A204.1 (cell line): ENCODE data around the gene NUP88.
"Not testable (repeated sequence)": the region's sequence is repeated elsewhere in the genome, so short reads cannot be mapped to it uniquely, and the experiment has no call there.

Source experiments
- FAIRE-seq: peaks from 2 replicates; lab custom pipeline; 2012; peaks lifted over from hg19 to GRCh38; lab: Jason Lieb, UNC

The NUP88 gene

DNA sequence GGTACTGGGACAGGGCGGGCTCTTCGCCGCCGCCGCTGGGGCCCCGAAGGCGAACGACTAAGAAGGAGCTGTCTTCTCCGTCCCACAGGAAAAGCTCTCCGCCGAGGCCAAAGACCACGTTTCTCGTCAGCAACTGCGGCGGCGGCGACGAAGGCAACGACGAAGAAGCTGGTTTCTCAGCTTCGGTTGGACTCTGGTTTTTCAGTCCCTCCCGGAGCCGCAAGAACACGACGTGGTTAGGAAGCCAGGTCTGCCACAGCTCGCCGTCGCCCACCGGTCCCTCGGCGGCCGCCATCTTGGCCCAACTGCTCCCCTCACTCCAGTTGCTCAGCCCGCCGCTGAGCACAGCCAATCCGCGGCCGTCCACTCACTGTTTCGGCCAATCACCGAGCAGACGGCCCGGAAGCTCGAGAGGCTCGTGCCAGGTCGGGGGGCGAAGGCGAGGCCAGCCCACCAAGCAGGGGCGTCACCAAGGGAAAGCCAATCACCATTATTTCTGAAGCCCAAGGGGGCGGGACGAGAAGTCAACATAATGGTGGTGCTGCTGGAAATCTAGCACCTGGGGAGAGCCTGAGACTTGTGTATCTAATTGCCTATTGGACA, at the start of gene NUP88:
Gene NUP88, minus strand, starts transcription at position 307 of the 603 bp plus-strand sequence. Its CDS starts 12 bp downstream, at position 295.
- FAIRE-seq, result peak; percentile 94

DNA sequence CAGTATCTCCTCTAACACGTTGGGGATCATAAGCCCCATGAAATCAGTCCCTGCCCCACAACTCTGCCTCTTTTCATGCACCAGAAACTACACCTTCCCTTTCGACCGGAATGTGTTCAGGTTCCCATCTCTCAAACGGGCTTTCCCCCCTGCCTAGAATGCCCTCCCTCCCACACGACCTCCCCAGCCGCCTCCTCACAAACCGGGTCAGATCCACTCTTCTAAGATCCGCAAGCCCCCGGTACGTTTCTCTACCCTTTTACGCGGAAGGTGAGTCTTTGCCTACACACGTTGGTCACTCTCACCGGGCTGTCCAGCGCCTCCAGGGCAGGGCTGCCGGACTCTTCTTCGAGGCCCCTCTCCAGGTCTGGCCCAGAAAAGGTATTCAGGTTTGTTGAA, 48.6 kb upstream of the NUP88 start:
- no peak for FAIRE-seq

- FAIRE-seq, result no peak
Observed at GRCh38 chr17:5467416-5467815, 48.0 kb upstream of the NUP88 start.

- FAIRE-seq, result no peak
Observed at GRCh38 chr17:5466295-5466694, 46.8 kb upstream of the NUP88 start.

- no peak for FAIRE-seq
Observed at GRCh38 chr17:5464717-5465507, 45.5 kb upstream of the NUP88 start.

GRCh38 chr17:5446786-5447185, 27.3 kb upstream of the NUP88 start:
- FAIRE-seq, result no peak

GRCh38 chr17:5444209-5444608, 24.7 kb upstream of the NUP88 start:
- FAIRE-seq, result no peak

DNA sequence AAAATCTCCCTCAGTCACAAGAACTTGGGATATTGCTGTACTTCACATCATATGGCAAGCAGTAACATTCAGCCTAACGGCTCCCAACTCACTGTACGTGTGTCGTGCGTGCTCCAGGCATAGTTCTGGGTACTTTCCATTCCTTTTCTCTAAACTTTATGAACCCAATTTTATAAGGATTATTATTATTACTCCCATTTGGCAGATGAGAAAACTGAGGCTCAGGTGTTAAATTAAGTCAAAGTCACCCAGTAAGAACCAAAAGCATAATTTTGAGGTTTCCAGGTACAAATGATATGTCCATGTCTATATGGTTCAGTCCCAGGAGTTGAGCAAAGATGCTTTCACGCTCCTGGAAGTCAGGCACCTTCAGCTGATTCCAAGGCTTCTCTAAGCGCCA, 24.3 kb upstream of the NUP88 start:
- FAIRE-seq, result no peak

GRCh38 chr17:5439446-5439764, 19.9 kb upstream of the NUP88 start:
- FAIRE-seq, result no peak

DNA sequence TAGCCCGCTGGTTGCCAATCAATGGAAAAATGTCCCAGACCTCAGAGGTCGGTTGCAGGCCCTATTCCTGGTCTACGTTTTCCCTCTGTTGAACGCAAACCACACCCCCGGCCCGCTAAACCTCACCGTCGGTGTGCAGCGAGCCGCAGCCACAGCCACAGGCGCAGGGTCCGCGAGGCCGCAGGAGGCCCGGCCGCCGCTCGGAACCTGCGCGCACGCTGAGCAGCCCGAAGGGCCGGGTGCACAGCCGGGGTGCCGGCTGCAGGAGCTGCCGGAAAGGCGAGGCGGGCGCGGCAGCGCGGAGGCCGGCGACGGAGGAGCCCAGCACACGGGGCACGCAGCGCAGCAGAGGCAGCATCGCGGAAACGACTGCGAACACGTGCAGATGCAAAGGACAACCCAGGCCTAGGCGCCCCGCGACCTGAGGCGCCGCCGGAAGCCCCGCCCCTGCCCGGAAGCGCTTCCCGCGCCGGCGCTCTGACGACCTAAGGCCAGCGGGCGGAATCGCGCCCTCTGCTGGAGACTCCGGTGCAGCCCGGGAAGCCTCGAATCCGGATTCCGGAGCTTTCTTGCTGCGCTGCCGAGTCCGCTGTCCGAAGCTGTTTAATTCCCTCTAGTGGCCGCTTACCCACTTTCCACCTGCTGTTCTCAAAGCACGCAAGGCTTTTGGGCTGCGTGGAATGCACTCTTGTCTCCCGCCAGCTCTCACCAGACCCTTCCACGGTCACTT, 19.4 kb upstream of the NUP88 start, which contains the start of gene C1QBP:
Gene C1QBP, minus strand, starts transcription at position 440 of the 730 bp plus-strand sequence. Its CDS starts 82 bp downstream, at position 358.
- FAIRE-seq, result peak; percentile 14

DNA sequence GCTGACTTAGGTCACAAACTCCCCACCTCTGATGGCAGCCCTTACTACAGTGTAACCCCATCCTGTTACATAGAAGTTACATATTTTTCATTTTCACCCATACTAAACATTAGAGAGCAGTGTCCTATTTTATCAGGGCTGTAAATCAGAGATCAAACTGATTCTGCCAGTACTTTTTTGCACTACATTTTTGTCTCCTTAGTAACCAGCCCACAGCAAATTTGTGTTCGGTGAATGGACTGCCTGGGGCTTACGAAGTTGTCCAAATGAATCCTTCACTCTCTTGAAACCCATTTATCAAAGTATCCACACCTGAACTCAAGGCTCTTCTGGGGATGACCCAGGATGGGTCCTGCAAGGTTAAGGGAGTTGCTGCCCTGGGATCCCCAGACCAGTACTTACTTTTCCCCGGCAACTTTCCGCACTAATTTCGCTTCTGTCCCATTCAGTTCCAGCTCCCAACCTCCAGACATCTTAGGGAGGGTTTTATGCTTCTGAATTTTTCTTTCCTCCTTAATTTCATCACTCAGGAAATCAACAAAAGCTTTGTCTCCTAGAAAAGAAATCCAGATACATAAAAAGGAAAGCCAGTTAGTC, 18.4 kb upstream of the NUP88 start:
- no peak for FAIRE-seq

DNA sequence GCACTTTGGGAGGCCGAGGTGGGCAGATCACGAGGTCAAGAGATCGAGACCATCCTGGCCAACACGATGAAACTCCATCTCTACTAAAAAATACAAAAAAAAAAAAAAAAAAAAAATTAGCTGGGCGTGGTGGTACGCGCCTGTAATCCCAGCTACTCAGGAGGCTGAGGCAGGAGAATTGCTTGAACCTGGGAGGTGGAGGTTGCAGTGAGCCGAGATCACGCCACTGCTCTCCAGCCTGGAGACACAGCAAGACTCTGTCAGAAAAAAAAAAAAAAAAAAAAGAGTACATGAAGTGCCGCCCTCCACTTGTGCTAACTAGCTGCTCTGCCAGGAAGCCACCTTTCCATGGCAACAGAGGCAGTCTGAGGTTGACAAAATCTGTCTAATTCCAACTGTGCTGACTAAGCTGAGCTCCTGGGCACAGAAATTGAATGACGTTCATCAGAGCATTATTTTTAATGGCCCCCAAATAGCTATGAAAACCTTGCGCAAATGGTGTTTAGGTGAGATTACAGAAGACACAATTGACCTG, 16.4 kb upstream of the NUP88 start:
- not testable (repeated sequence) for FAIRE-seq

DNA sequence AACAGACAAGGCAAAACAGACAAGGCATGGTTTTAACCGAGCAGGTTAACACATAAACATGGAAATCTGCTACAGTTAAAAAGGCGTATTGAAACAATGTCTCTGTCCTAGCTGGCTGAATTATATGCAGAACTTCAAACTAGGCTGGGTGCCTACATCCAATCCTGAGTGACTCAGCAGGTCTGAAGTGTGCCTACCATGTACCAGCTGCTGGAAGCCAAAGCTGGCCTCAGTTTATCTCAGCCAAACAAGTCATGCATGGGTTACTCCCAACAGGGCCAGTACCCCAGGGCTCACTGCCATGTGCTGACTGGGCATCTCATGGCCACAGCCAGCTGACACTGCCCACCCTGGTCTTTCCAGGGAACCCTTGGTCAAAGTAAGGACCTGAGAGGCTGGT, 15.5 kb upstream of the NUP88 start:
- no peak for FAIRE-seq

GRCh38 chr17:5431949-5432556, 12.6 kb upstream of the NUP88 start:
- no peak for FAIRE-seq

GRCh38 chr17:5431234-5431633, 11.8 kb upstream of the NUP88 start:
- not testable (repeated sequence) for FAIRE-seq

DNA sequence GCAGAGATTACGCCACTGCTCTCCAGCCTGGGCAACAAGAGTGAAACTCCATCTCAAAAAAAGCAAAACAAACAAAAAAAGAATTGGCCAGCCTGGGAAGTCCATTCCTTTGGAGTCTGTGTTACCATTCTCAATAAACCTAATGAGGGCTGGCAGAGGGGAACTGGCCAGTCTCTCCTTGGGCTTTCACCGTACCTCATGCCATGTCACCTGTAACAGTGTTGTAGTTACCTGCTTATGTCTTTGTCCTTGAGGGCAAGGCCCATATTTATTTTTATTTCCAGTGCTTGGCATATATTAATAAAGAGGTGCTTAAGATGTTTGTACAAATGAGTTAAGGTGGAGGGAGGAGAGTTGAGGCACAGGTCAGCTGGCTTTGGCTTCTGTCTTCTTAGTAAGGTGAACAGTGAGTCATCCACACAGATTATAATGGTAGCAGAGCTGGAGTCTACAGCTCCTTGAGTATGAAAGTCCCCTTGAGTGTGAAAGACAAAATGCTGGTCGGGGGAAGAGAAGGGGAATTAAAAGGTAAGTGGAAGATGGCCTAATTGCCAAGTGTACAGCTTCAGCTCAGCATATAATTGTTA, 11.0 kb upstream of the NUP88 start:
- FAIRE-seq, result no peak

GRCh38 chr17:5429191-5429887, 9.9 kb upstream of the NUP88 start:
- FAIRE-seq, result no peak

- FAIRE-seq, result no peak
Observed at GRCh38 chr17:5425826-5426225, 6.4 kb upstream of the NUP88 start.

- FAIRE-seq, result no peak
Observed at GRCh38 chr17:5424909-5425308, 5.4 kb upstream of the NUP88 start.

- no peak for FAIRE-seq
Observed at GRCh38 chr17:5422505-5422904, 3.0 kb upstream of the NUP88 start.
